SU-DHL-6 (cell line): ENCODE data around the gene AFM.

ENCODE experiments used
- H2AFZ ChIP-seq: fragments of 200-600 bp; sonication (generic); 2 replicates; pipeline ENCODE4 v1.6.1; 2014; ENCODE audit warnings: low read depth, mild to moderate bottlenecking, moderate library complexity, mixed read lengths, antibody characterized with exemption, low read length; ENCODE audit not compliant: severe bottlenecking
- H3F3A ChIP-seq: fragments of 200-600 bp; shearing (Covaris generic); 2 replicates; pipeline ENCODE4 v1.6.0; 2016; ENCODE audit warnings: antibody characterized with exemption, mild to moderate bottlenecking; ENCODE audit not compliant: insufficient read depth
- H3K27ac ChIP-seq: fragments of 200-600 bp; sonication (generic); 2 replicates; pipeline ENCODE4 v1.5.1; 2016; ENCODE audit warnings: low read depth, mild to moderate bottlenecking, low read length, moderate library complexity, mixed read lengths
- H3K27me3 ChIP-seq: fragments of 200-600 bp; sonication (generic), shearing (Covaris generic); 2 replicates; pipeline ENCODE4 v1.6.0; 2014; ENCODE audit warnings: mild to moderate bottlenecking, low read length
- H3K36me3 ChIP-seq: fragments of 200-600 bp; sonication (generic); 2 replicates; pipeline ENCODE4 v1.6.1; 2014; ENCODE audit warnings: mild to moderate bottlenecking, low read length, mixed read lengths
- H3K4me2 ChIP-seq: fragments of 300-600, 200-600 bp; shearing (Covaris generic), sonication (generic); 2 replicates; pipeline ENCODE4 v1.6.0; 2014; ENCODE audit warnings: low read length, low read depth, mild to moderate bottlenecking; ENCODE audit not compliant: poor library complexity, severe bottlenecking
- H3K4me3 ChIP-seq: fragments of 200-600 bp; sonication (generic); 2 replicates; pipeline ENCODE4 v1.5.1; 2014; ENCODE audit warnings: antibody characterized with exemption, low read length, mild to moderate bottlenecking, mixed read lengths; ENCODE audit not compliant: insufficient read depth, poor library complexity, severe bottlenecking
- H3K79me2 ChIP-seq: fragments of 200-600 bp; sonication (generic); 2 replicates; pipeline ENCODE4 v1.6.1; 2014; ENCODE audit warnings: mild to moderate bottlenecking, low read length, moderate library complexity; ENCODE audit not compliant: insufficient read depth
- H3K9ac ChIP-seq: fragments of 200-600 bp; sonication (generic); 2 replicates; pipeline ENCODE4 v1.7.0; 2014; ENCODE audit warnings: mild to moderate bottlenecking, low read length
- H3K9me2 ChIP-seq: fragments of 200-600 bp; sonication (generic); replicated peaks from 2 replicates; pipeline ENCODE4 v1.6.1; 2014; ENCODE audit warnings: low read length; ENCODE audit not compliant: insufficient read depth
- H3K9me3 ChIP-seq: fragments of 200-600 bp; sonication (generic); 2 replicates; pipeline ENCODE4 v1.6.1; 2014; ENCODE audit warnings: low read length, mixed read lengths; ENCODE audit not compliant: insufficient read depth
- H4K20me1 ChIP-seq: fragments of 200-600 bp; sonication (generic); 2 replicates; pipeline ENCODE4 v1.6.1; 2014; ENCODE audit warnings: low read depth, mild to moderate bottlenecking, antibody characterized with exemption, low read length, moderate library complexity, mixed read lengths
- EZH2phosphoT487 ChIP-seq: fragments of 200-600 bp; sonication (generic), shearing (Covaris generic); conservative IDR thresholded peaks from 2 replicates; pipeline ENCODE4 v1.6.1; 2018; ENCODE audit warnings: mild to moderate bottlenecking, antibody characterized with exemption, low read length, moderate library complexity, mixed read lengths
- TF ChIP-seq, protein P1 (sequence below): fragments of 200-600 bp; sonication (generic); IDR thresholded peaks from one replicate; pipeline ENCODE4 v1.5.1; 2017; ENCODE audit warnings: antibody characterized with exemption, mild to moderate bottlenecking, low read length, moderate library complexity; ENCODE audit not compliant: insufficient read depth, poor library complexity, severe bottlenecking

AFM gene

DNA sequence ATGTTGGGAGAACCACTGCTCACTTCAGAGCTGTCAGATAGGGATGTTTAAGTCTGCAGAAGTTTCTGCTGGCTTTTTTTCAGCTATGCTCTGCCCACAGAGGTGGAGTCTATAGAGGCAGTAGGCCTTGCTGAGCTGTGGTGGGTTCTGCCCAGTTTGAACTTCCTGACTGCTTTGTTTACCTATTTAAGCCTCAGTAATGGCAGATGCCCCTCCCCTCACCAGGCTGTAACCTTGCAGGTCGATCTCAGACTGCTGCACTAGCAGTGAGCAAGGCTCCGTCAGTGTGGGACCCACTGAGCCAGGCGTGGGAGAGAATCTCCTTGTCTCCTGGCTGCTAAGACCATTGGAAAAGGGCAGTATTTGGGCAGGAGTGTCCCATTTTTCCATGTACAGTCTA lies 36.8 kb downstream of the AFM start:
- Histone ChIP-seq H3K4me3 (no peak overlapping the region), H3K9me3 (no peaks in the 10 kb centered on the region), H3K36me3 (no peaks in the 10 kb centered on the region), H3K27ac (no peak overlapping the region), H3K4me2 (no peak overlapping the region), H3K79me2 (no peaks in the 10 kb centered on the region), H3K27me3 (no peaks in the 10 kb centered on the region), H3F3A (no peaks in the 10 kb centered on the region), H3K9me2 (no peaks in the 10 kb centered on the region), H4K20me1 (no peaks in the 10 kb centered on the region), H2AFZ (no peak overlapping the region), H3K9ac (no peak overlapping the region)
- no peak for TF ChIP-seq EZH2phosphoT487
- TF ChIP-seq, protein P1, sequence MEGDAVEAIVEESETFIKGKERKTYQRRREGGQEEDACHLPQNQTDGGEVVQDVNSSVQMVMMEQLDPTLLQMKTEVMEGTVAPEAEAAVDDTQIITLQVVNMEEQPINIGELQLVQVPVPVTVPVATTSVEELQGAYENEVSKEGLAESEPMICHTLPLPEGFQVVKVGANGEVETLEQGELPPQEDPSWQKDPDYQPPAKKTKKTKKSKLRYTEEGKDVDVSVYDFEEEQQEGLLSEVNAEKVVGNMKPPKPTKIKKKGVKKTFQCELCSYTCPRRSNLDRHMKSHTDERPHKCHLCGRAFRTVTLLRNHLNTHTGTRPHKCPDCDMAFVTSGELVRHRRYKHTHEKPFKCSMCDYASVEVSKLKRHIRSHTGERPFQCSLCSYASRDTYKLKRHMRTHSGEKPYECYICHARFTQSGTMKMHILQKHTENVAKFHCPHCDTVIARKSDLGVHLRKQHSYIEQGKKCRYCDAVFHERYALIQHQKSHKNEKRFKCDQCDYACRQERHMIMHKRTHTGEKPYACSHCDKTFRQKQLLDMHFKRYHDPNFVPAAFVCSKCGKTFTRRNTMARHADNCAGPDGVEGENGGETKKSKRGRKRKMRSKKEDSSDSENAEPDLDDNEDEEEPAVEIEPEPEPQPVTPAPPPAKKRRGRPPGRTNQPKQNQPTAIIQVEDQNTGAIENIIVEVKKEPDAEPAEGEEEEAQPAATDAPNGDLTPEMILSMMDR: no peak

DNA sequence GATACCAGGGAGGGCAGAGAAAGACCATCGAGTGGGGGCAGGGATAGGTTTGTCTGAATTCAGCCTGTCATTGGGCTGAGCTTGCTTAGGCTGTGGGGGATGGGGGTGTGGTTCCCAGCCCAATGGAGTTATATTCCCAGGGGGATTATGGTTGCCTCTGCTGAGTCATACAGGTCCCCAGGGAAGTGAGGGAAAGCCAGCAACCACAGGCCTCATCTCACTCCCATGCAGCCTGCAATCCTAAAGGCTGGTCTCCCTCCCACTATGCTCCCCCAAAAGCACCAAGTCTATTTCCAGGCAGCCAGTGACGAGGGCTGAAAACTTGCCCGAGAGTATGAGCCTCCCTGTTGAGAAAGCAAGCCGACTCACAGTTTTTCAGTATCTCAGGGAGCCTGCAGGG lies 39.3 kb downstream of the AFM start:
- no peak overlapping the region for H3K4me2 ChIP-seq
- H3K4me3 ChIP-seq: no peak overlapping the region
- H3F3A ChIP-seq: no peaks in the 10 kb centered on the region
- H3K36me3 ChIP-seq: no peaks in the 10 kb centered on the region
- H3K27ac ChIP-seq: no peak overlapping the region
- no peaks in the 10 kb centered on the region for H3K9me3 ChIP-seq
- H3K27me3 ChIP-seq: no peaks in the 10 kb centered on the region
- no peaks in the 10 kb centered on the region for H3K9me2 ChIP-seq
- no peaks in the 10 kb centered on the region for H3K79me2 ChIP-seq
- H3K9ac ChIP-seq: no peak overlapping the region
- no peaks in the 10 kb centered on the region for H4K20me1 ChIP-seq
- no peak overlapping the region for H2AFZ ChIP-seq
- TF ChIP-seq, protein P1: no peak
- no peak for TF ChIP-seq EZH2phosphoT487

DNA sequence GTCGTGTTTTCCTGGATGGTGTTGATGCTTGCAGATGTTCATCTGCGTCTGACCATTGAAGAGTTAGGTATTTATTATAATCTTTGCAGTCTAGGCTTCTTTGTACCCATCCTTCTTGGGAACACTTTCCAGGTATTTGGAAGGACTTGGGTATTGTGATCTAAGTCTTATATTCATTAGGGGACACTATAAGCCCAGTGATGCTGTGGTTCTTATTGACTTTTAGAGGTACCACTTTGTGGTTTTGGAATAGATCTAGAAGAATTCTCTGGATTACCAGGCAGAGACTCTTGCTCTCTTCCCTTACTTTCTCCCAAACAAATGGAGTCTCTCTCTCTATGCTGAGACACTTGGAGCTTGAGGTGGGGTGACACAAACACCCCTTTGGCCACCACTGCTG lies 41.6 kb downstream of the AFM start:
- Histone ChIP-seq H3K36me3 (no peaks in the 10 kb centered on the region), H3K9me3 (no peaks in the 10 kb centered on the region), H2AFZ (no peak overlapping the region), H3K79me2 (no peaks in the 10 kb centered on the region), H3F3A (no peaks in the 10 kb centered on the region), H3K9me2 (no peaks in the 10 kb centered on the region), H3K4me2 (no peak overlapping the region), H4K20me1 (no peaks in the 10 kb centered on the region), H3K4me3 (no peak overlapping the region), H3K27me3 (no peaks in the 10 kb centered on the region), H3K9ac (no peak overlapping the region), H3K27ac (no peak overlapping the region)
- TF ChIP-seq, protein P1: no peak
- TF ChIP-seq EZH2phosphoT487: no peak
